ENCODE results near the gene NSF.

The NSF gene

GRCh38 chr17:46785696-46786095 is 195.2 kb downstream of the NSF start:
- in situ Hi-C loops (cut with MboI; ENCODE audit: low sequenced_read_pairs, unreplicated experiment), result loop anchor here (25.0 kb wide), 2 partner anchors 102 to 202 kb away; partner anchors contain the start of gene RPRML
- no peak for TF ChIP-seq CTCF (IDR thresholded peaks at IDR 0.05; ENCODE audit: borderline replicate concordance, control extremely low read depth, extremely low read depth, insufficient read depth, missing control alignments)
- DNase-seq (ENCODE audit: low spot score), result no peak

- no peak for DNase-seq (ENCODE audit: low spot score)
- in situ Hi-C loops (cut with MboI; ENCODE audit: low sequenced_read_pairs, unreplicated experiment), result loop anchor here (25.0 kb wide), 2 partner anchors 100 to 200 kb away; partner anchors contain the start of gene RPRML
- TF ChIP-seq CTCF (IDR thresholded peaks at IDR 0.05; ENCODE audit: borderline replicate concordance, control extremely low read depth, extremely low read depth, insufficient read depth, missing control alignments), result no peak
Measured at GRCh38 chr17:46787478-46787877, 197.0 kb downstream of the NSF start.

- DNase-seq (ENCODE audit: low spot score), result no peak
- in situ Hi-C loops (cut with MboI; ENCODE audit: low sequenced_read_pairs, unreplicated experiment), result loop anchor here (25.0 kb wide), 2 partner anchors 99 to 199 kb away; partner anchors contain the start of gene RPRML
- TF ChIP-seq CTCF (IDR thresholded peaks at IDR 0.05; ENCODE audit: borderline replicate concordance, control extremely low read depth, extremely low read depth, insufficient read depth, missing control alignments), result no peak
Measured at GRCh38 chr17:46788300-46788699, 197.8 kb downstream of the NSF start.

GRCh38 chr17:46788796-46789195 is 198.3 kb downstream of the NSF start:
- DNase-seq (ENCODE audit: low spot score), result no peak
- TF ChIP-seq CTCF (IDR thresholded peaks at IDR 0.05; ENCODE audit: borderline replicate concordance, control extremely low read depth, extremely low read depth, insufficient read depth, missing control alignments), result no peak
- in situ Hi-C loops (cut with MboI; ENCODE audit: low sequenced_read_pairs, unreplicated experiment), result loop anchor here (25.0 kb wide), 2 partner anchors 99 to 199 kb away; partner anchors contain the start of gene RPRML

GRCh38 chr17:46789610-46790009 is 199.1 kb downstream of the NSF start:
- TF ChIP-seq CTCF (IDR thresholded peaks at IDR 0.05; ENCODE audit: borderline replicate concordance, control extremely low read depth, extremely low read depth, insufficient read depth, missing control alignments), result no peak
- in situ Hi-C loops (cut with MboI; ENCODE audit: low sequenced_read_pairs, unreplicated experiment), result loop anchor here (25.0 kb wide), 2 partner anchors 98 to 198 kb away; partner anchors contain the start of gene RPRML
- DNase-seq (ENCODE audit: low spot score), result no peak

GRCh38 chr17:46790216-46790615 is 199.7 kb downstream of the NSF start:
- DNase-seq (ENCODE audit: low spot score), result no peak
- no peak for TF ChIP-seq CTCF (IDR thresholded peaks at IDR 0.05; ENCODE audit: borderline replicate concordance, control extremely low read depth, extremely low read depth, insufficient read depth, missing control alignments)
- in situ Hi-C loops (cut with MboI; ENCODE audit: low sequenced_read_pairs, unreplicated experiment), result loop anchor here (25.0 kb wide), 2 partner anchors 97 to 197 kb away; partner anchors contain the start of gene RPRML

Data from GM13976 (cell line).